GM19463 (cell line): ENCODE results near the gene PAX5.

Experiments
- ATAC-seq: cut with Tn5 transposase; IDR thresholded peaks from one replicate; pipeline ENCODE4 v1.9.1; 2021; ENCODE audit warnings: mild to moderate bottlenecking, moderate library complexity; ENCODE audit not compliant: unreplicated experiment

PAX5 gene

GRCh38 chr9:37037503-37038301, 3.6 kb upstream of the PAX5 start:
- no peak for ATAC-seq

- no peak for ATAC-seq
Observed at GRCh38 chr9:37036776-37037502, 2.9 kb upstream of the PAX5 start.

GRCh38 chr9:37036371-37036775, 2.3 kb upstream of the PAX5 start:
- ATAC-seq = no peak

GRCh38 chr9:37035648-37036370, 1.7 kb upstream of the PAX5 start:
- no peak for ATAC-seq

GRCh38 chr9:37034938-37035647, 1.0 kb upstream of the PAX5 start:
- ATAC-seq = no peak

- ATAC-seq = peak; percentile 28
Observed at GRCh38 chr9:37034305-37034937, 353 bp upstream of the PAX5 start.

GRCh38 chr9:37033141-37033540, 927 bp downstream of the PAX5 start:
- no peak for ATAC-seq

GRCh38 chr9:37032713-37033112, 1.4 kb downstream of the PAX5 start:
- no peak for ATAC-seq

GRCh38 chr9:37031902-37032301, 2.2 kb downstream of the PAX5 start:
- no peak for ATAC-seq

GRCh38 chr9:37031081-37031480, 3.0 kb downstream of the PAX5 start:
- ATAC-seq = no peak

GRCh38 chr9:37030611-37030939, 3.5 kb downstream of the PAX5 start:
- ATAC-seq = no peak

GRCh38 chr9:37029776-37030610, 4.1 kb downstream of the PAX5 start:
- ATAC-seq = no peak

- no peak for ATAC-seq
Observed at GRCh38 chr9:37029304-37029775, 4.7 kb downstream of the PAX5 start.

- no peak for ATAC-seq
Observed at GRCh38 chr9:37028420-37029031, 5.5 kb downstream of the PAX5 start.

GRCh38 chr9:37027582-37028419, 6.3 kb downstream of the PAX5 start:
- peak; percentile 83 for ATAC-seq

GRCh38 chr9:37026931-37027581, 7.0 kb downstream of the PAX5 start:
- ATAC-seq = no peak

GRCh38 chr9:37026113-37026930, 7.7 kb downstream of the PAX5 start:
- ATAC-seq = no peak
